Cardiac fibroblast (primary cell): ENCODE measurements around the gene HOXD9.

Experiments
- DNase-seq, 2 donors: peaks; one replicate each; pipeline versions ENCODE4 v3.0.0 to v3.0.0-alpha.2; 2010; ENCODE audit warnings: low read depth in 2 of 2
- H3K4me3 ChIP-seq, 2 donors: replicated peaks in 1 of 2; 1 replicate in 1 of 2; 2 replicates in 1 of 2; pipeline ENCODE4 v1.5.1; 2011; ENCODE audit warnings: low read depth in 2 of 2, low read length in 2 of 2, mild to moderate bottlenecking in 2 of 2, moderate library complexity in 1 of 2
- TF ChIP-seq, protein P1 (sequence below): IDR thresholded peaks from one replicate; pipeline ENCODE4 v1.5.1; 2011; ENCODE audit warnings: low read depth, mild to moderate bottlenecking, low read length, inconsistent platforms

Gene HOXD9

GRCh38 chr2:176145085-176145969 is 22.8 kb downstream of the HOXD9 start:
- H3K4me3 ChIP-seq = no peak overlapping the region
- DNase-seq = no peak
- TF ChIP-seq, protein P1, sequence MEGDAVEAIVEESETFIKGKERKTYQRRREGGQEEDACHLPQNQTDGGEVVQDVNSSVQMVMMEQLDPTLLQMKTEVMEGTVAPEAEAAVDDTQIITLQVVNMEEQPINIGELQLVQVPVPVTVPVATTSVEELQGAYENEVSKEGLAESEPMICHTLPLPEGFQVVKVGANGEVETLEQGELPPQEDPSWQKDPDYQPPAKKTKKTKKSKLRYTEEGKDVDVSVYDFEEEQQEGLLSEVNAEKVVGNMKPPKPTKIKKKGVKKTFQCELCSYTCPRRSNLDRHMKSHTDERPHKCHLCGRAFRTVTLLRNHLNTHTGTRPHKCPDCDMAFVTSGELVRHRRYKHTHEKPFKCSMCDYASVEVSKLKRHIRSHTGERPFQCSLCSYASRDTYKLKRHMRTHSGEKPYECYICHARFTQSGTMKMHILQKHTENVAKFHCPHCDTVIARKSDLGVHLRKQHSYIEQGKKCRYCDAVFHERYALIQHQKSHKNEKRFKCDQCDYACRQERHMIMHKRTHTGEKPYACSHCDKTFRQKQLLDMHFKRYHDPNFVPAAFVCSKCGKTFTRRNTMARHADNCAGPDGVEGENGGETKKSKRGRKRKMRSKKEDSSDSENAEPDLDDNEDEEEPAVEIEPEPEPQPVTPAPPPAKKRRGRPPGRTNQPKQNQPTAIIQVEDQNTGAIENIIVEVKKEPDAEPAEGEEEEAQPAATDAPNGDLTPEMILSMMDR = no peak

DNA sequence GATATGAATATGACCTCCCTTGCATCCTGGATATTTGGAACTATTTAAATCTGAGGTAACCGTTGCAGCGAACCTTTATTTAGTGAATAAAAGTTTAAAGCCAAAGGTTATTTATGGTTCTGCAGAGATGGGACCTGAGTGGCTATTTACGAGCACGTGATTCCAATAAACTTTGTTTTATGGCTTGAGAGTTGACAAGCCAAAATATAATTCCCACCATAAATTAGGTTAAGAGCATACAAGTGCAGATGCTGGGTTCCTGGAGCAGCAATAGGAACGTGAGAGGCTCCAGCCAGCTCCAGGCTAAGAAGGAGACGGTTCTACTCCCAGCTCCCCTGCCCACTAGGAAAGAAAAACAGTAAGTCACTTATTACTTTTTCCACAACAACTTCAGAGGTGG is 23.6 kb downstream of the HOXD9 start:
- TF ChIP-seq, protein P1 = no peak
- DNase-seq = no peak
- no peak overlapping the region for H3K4me3 ChIP-seq

GRCh38 chr2:176146645-176147044 is 24.1 kb downstream of the HOXD9 start:
- DNase-seq = no peak
- TF ChIP-seq, protein P1 = no peak
- no peak overlapping the region for H3K4me3 ChIP-seq

DNA sequence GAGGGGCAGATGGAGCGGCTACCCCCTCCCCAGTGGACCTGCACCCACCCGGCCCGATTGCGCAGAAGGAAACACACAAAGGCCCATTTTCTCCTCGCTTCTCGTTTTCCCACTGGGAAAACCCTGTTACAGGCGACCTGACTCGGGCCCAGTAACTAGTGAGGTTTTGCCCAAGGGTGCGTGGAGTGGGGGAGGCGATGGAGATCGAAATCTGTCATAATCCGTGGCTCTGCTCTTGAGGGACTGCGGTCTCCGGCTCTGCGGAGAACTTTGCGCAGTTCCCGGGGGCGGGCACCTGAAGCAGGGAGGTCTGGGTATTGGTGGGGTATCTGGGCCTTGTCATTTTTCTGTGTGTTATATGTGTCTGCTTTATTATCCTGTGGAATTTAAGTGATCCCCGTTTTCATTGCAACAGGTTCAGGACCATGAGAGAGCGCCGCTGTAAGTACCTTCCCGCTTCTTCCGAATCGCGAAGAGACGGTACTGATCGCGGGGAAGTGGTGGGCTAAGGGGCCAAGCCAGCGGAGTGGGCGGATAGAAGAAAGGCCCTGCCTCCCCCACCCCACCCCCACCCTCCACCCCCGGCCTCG is 24.8 kb downstream of the HOXD9 start:
- H3K4me3 ChIP-seq = no peak overlapping the region
- no peak for DNase-seq
- TF ChIP-seq, protein P1 = no peak

- TF ChIP-seq, protein P1 = no peak
- no peak for DNase-seq
- no peak overlapping the region for H3K4me3 ChIP-seq
Measured at GRCh38 chr2:176147800-176148496, 25.4 kb downstream of the HOXD9 start.

GRCh38 chr2:176148751-176149421 is 26.4 kb downstream of the HOXD9 start:
- DNase-seq = no peak
- TF ChIP-seq, protein P1 = no peak

More at GRCh38 chr2:176148751-176149421, 26.4 kb downstream of the HOXD9 start:
- H3K4me3 ChIP-seq = no peak overlapping the region
